CMK (cell line): Measurements from ENCODE around the gene SLC18A3.

Source experiments
- DNase-seq: peaks from one replicate; pipeline ENCODE4 v3.0.0-alpha.2; 2010; ENCODE audit warnings: low read depth

The SLC18A3 gene

DNA sequence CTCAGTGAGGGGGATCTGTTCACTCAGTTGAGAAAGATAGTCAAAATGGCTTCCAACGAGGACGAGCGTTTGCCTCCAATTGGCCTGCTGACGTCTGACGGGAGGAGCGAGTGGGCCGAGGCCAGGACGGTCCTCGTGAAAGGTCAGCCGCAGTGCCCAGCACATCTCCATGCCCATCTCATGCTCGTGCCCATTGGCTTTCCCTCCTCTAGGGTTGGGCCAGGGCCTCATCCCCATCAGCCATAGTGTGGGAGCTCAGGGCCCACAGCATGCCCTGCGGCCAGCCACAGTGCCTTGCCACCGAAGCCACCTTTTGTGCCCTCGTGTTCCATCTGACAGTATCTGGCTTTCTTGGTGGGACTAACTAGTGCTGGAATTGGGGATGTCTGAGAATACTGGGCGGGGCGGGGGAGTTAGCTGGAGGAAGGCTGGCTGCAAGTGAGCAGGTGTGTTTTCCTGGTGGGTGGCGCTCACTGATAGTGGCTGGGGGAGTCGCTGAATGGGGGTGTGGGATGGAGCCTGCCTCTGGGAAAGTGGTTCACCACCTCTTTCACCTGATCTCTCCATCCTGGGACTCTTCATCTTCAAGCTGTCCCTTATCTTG lies 17.6 kb downstream of the SLC18A3 start:
- no peak for DNase-seq

- DNase-seq, result no peak
Measured at GRCh38 chr10:49628599-49628998, 18.5 kb downstream of the SLC18A3 start.

- no peak for DNase-seq
Measured at GRCh38 chr10:49629431-49629881, 19.3 kb downstream of the SLC18A3 start.

- no peak for DNase-seq
Measured at GRCh38 chr10:49631975-49632374, 21.9 kb downstream of the SLC18A3 start.

DNA sequence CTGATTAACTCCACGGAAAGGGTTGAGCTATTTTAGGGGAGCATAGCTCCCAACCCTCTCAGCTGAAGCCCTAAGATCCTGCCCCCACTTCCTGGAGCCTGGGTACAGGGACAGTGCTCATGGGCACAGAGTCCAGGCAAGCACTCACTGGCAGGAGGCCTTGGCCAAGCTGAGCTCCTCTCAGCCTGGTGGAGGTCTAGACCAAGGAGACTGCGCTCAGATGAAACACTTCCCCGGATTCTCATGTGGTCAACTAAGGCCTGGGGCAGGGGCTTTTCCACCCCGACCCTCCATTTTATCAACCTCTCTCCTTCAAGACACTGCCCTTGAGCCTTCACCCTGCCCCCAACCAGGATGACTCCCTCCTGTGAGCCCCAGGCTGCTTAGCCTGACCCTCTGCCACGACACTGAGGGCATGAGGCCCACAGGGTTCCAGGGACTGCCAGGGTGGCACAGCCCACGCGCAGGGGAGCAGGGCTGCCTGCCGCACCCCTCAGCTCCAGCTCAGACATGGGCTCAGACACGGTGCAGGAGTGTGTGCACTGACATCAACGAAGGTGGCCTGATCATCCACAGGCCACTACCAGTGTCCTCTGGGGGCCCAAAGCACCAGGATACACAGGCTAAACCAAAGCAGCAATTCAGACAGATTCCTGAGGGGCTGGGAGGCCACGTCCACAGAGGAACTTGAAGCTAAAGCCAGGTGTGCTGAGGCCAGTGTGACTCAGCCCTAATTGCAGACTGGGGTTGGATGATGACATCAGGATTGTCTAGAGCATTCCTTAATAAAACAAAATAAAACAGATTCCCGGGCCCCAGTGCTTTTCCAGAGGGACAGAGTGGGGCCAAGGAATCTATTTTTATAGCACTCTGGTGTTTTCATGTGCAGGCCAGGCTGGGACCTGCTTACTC lies 22.6 kb downstream of the SLC18A3 start:
- DNase-seq, result no peak

GRCh38 chr10:49633327-49634068 lies 23.4 kb downstream of the SLC18A3 start:
- DNase-seq, result no peak

DNA sequence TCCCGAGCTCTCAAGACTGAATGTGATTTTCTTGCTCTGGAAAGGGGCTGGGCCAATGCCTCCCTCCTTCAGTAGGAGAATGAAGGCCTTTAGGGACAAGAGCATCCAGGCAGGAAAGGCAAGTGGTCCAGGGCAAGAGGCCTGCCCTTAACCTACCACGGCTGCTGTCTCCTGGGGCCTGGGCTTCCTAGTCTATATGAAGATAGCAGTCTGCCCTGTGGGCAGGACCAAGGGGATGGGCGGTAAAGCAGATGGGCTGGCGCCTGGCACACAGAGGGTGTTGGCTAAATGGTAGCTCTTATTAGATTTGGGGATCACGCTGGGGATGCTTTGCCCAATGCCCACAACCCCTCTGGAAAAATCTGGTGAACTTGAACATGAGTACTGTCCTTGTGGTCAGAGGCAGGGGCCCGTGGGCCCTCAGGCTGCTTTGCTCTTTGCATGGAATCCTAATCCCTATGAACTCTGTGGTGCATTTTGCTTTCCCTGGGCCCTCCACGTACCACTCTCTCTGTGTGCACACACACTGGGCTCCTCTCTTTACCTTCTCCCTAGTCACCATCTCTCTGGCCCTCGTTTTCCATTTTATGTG lies 24.1 kb downstream of the SLC18A3 start:
- no peak for DNase-seq

- DNase-seq, result no peak
Measured at GRCh38 chr10:49642311-49642710, 32.2 kb downstream of the SLC18A3 start.

DNA sequence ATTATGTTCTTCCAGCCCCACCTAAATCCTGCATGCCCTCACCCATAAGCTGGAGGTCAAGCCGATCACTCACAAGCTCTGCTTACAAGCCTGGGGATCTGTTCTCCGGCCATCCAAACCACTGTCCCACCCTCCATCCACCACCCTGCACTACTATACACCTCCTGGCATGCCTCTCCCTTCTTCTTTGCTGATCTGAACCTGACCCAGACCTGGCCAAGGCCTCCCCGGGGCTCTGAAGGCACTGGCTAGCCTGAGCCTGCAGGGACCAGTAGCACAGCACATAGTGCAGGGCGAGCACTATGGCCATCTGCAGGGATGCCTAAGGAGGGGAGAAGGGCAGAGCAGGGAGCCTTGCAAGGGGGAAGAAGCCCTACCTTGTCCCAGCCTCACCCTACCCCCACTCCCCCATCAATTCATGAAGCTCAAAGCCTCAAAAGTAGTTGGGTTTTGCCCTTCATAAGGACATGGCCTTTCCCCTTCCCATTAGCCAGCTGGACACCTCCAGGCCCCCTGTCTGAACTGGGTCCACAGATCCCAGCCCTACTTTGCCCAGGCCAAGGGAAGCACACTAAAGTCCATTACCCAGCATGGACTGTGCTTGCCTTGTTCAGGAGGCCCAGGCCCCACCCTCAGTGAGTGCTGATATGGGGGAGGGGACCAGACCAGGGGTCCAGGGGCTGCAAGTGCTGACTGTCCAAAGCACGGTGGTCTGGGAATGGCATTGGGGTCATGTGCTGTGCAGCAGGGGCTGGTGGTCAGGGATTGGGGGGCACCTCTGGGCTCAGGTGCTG lies 33.3 kb downstream of the SLC18A3 start:
- no peak for DNase-seq

GRCh38 chr10:49644035-49644646 lies 34.0 kb downstream of the SLC18A3 start:
- no peak for DNase-seq

DNA sequence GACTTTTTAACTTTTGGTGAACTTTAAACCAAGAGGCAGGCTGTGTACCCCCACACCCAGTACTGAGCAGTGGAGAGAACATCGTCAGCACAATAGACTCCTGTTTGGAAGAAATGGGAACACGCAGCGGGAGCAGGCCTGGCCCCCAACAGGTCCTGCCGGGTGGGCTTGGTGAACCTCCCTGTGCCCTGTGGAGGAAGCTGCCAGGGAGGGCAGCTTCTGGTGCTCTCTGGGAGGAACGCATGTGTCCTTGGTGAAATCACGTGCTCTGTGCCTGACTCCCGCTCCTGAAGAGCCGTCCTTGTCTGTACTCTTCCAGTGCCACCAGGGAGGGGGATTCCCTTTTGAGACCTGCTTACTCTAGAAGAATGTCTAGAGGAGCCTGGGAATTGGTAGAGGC lies 35.3 kb downstream of the SLC18A3 start:
- DNase-seq, result no peak

DNA sequence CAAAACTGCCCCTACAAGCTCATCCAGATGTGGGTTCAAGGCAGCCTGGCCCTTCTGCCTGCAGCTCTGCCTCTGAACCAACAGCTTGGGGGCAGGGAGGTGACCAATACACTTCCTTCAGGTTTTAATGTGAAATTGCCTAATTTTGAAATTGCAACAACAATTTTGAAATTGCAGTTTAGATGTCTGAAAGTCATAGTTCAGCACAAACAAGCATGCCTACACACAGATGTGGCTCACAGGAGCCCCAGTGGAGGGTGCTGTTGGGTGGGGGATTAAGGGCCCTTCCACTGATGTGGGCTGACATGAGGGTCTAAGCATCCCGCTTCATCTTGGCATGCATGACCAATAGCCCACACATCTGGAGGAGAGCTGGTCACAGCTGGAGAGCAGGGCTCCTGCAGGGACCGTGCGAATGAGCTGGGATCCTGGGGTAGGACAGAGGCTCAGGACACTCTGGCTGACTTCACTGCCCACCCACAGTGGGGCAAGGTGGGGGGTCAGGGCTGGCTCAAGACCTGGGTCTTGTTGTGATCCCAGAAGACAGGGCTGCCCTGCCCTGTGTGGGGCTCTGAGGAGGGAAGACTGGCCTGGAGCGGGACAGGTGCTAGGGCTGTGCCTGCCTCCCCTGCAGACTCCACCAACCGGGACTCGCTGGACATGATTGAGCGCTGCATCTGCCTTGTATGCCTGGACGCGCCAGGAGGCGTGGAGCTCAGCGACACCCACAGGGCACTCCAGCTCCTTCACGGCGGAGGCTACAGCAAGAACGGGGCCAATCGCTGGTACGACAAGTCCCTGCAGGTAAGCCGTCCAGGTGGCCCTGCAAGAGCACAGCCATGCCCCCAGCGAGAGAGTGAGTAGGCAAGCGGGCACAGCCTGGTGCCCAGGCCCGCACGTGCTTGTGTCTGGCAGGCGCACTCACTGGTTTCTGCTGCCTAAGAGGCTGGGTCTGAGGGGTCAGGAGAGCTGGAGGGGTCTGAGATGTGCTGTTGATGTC lies 36.1 kb downstream of the SLC18A3 start:
- DNase-seq, result no peak

- no peak for DNase-seq
Measured at GRCh38 chr10:49647554-49647953, 37.4 kb downstream of the SLC18A3 start.

- DNase-seq, result no peak
Measured at GRCh38 chr10:49647985-49648795, 38.1 kb downstream of the SLC18A3 start.

DNA sequence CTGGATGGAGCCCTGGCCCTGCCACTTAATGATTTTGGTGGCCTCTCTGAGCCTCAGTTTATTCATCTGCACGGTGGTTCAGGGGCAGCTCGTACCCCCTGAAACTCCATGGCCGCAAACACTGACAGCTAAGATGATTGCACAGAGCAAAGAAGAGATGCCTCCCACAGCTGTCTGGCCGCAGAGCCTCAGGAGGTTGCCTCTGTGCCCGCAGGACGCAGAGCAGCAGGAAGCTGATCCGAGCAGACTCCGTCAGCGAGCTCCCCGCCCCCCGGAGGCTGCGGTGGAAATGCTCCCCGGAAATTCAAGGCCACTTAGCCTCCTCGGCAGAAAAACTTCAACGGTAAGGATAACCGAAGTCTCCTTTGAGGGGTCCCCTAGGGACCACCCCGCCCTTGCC lies 39.2 kb downstream of the SLC18A3 start:
- no peak for DNase-seq

DNA sequence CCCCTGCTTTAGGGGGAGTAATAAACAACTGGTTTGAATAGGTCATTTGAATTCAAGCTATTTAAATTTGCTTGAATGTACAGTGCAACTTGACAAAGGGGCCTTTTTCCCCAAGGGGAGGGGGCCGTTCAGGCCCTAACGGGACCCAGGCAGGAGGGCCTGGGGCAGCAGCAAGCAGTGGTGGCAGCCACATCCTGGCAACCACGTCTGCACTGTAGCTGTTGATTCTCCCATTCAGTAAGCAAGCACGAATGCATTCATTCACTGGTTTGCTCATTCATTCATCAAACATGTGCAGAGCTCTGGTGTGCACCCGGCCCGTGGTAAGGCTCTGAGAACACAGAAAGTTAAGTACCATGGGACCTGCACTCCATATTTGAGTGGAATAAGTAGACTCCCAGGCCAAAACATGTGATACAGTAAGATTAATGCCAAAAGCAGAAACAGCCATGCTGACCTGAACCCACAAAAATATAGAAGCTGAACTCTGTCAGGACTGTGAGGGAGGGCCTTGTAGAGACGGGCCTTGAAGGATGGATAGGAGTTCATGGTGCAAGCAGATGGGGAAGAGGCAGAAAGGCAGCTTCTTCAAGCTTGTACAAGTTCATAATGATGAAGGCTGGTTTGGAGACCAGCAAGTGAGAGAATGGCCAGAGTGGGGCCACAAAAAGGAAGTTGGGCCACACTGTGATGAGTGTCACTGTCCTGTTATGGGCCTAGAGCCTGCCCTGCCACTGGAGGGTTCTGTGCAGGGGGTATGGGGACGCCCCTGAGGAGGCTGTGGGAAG lies 40.0 kb downstream of the SLC18A3 start:
- DNase-seq, result no peak

DNA sequence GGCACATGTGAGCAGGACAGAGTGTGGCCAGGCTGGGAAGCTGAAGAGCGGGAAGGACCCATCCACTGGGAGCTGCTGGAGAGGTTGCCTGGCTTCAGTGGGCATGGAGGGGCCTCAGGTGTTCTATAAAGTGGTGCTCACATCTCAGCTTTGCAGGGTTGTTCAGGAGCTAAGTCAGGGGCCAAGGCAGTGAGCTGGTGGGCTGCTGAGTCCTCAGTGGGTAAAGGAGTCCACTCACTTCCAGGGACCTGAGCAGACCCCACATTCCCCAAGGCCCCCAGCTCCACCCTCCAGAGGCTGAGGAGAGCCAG lies 40.6 kb downstream of the SLC18A3 start:
- DNase-seq, result no peak
